Measurements from ENCODE around the gene VARS2.

DNA sequence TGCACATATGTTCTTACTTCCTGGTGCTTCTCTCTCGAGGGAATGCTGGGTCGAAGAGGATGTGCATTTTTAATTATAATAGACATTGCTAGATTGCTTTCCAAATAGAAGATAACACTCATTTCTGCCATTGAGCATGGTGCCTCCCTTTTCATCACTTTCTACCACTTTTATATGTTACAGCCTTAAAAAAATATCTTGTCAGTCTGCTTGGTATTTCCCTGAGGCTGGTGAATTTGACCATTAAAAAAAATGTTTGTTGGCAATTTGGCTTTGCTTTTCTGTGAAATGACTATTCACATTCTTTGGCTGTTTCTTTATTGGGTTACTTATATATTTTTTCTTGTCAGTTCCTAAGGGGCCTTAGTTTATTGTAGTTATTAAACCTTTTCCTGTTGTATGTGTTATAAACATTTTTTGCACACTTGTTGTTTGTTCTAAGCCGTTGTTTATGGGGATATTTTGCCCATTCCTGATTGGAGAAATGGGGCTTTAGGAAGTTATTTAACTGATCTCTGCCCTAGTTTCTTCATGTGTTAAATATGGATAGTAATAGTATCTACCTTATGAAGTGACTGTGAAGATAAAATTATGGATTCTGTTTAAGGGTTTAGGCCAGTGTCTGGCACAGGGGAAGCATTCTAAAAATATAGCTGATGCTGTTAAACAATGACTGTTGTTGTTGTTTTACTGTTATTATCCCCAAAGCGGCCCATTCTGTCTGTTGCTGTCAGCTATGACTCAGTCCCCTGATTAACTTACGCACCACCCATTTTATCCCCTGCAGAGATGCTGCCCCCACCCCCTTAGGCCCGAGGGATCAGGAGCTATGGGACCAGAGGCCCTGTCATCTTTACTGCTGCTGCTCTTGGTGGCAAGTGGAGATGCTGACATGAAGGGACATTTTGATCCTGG is 25.9 kb upstream of the VARS2 start:
- TF ChIP-seq, protein P1, sequence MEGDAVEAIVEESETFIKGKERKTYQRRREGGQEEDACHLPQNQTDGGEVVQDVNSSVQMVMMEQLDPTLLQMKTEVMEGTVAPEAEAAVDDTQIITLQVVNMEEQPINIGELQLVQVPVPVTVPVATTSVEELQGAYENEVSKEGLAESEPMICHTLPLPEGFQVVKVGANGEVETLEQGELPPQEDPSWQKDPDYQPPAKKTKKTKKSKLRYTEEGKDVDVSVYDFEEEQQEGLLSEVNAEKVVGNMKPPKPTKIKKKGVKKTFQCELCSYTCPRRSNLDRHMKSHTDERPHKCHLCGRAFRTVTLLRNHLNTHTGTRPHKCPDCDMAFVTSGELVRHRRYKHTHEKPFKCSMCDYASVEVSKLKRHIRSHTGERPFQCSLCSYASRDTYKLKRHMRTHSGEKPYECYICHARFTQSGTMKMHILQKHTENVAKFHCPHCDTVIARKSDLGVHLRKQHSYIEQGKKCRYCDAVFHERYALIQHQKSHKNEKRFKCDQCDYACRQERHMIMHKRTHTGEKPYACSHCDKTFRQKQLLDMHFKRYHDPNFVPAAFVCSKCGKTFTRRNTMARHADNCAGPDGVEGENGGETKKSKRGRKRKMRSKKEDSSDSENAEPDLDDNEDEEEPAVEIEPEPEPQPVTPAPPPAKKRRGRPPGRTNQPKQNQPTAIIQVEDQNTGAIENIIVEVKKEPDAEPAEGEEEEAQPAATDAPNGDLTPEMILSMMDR (conservative IDR thresholded peaks at IDR 0.05 in 1 of 2, IDR thresholded peaks at IDR 0.05 in 1 of 2; ENCODE audit: extremely low read depth in 1 of 2, insufficient read depth in 1 of 2, low read depth in 1 of 2, low read length in 2 of 2), result no peak
- no peak for TF ChIP-seq EZH2 (IDR thresholded peaks at IDR 0.05; ENCODE audit: borderline replicate concordance, low read length)
